ENCODE results near the gene SLAMF7. TPM values are rescaled to one million over a fixed set of nuclear protein-coding genes. Genes with fewer than 3 reads are reported as not detected.
"Not testable (repeated sequence)": the region's sequence is repeated elsewhere in the genome, so short reads cannot be mapped to it uniquely, and the experiment has no call there.

The SLAMF7 gene
- total RNA-seq, 2 experiments from 2014 or later = 152 to 162 TPM

DNA sequence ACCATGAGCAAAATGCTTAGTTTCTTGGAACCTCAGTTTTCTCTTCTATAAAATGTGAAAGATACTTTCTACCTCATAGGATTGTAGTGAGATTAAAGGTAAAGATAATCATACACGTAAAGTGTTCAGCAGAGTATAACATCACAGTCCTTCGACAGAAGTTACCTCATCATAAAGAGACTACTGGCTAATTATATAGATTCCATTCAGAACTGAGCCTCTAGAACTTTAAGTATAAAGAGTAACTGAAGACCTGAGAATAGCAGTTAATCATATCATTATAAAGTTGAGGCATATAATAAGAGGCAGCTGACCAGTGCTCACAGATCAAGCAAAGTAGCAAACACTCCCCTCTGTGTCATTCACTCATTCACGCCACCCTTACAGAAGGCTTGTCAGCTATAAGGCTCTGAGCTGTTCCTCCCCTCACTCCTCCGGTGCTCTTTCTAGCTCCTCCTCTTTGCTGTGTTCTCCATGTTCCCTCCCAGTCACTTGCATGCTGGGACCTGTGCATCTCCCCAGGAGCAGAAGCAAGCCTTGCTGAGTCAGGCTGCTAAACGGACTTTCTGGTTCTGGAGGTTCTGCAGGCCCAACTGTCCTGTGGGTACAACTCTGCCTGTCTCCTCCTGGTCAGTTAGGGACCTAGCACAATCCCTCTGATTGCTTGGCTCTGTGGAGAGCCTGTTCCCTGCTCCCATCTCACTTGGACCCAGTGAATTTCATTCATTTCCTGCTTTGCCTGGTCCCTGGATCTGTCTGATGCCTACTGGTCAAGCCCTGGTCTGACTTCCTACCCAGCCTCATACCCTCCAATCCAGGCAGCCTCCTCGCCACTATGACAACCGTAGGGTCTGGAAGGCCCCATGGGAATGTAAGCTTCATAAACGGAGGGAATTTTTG, 28.6 kb downstream of the SLAMF7 start:
- Mint-ChIP-seq H3K27me3 (no peaks in the 10 kb centered on the region), H3K36me3 (peaks cover 16% of the 10 kb centered on the region), H3K9me3 (peaks cover 11% of the 10 kb centered on the region), H3K4me1 (peaks cover 67% of the 10 kb centered on the region), H3K27ac (peak overlapping the region; percentile 99), H3K4me3 (peak overlapping the region; percentile 78)
- peak; percentile 41 for DNase-seq

DNA sequence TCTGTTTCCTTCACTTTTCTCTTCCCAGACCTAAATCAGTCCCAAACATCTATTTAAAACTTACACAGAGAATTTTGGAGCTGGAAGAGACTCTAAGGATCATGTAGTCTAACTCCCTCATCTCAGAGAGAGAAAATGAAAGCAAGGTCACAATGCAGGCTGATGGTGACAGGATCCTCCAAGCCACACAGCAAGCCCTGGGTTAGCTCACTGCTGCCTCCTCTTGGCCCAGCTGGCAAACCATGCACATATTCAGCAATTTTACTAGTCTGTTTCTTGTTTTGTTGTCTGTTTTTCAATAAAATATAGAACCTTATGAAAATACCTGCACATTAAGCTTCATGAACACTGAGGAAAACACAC, 29.2 kb downstream of the SLAMF7 start:
- H3K4me3 Mint-ChIP-seq = peak overlapping the region; percentile 78
- H3K36me3 Mint-ChIP-seq = peaks cover 16% of the 10 kb centered on the region
- H3K27ac Mint-ChIP-seq = peak overlapping the region; percentile 99
- DNase-seq = peak; percentile 85
- no peaks in the 10 kb centered on the region for H3K27me3 Mint-ChIP-seq
- peaks cover 69% of the 10 kb centered on the region for H3K4me1 Mint-ChIP-seq
- peaks cover 9% of the 10 kb centered on the region for H3K9me3 Mint-ChIP-seq

DNA sequence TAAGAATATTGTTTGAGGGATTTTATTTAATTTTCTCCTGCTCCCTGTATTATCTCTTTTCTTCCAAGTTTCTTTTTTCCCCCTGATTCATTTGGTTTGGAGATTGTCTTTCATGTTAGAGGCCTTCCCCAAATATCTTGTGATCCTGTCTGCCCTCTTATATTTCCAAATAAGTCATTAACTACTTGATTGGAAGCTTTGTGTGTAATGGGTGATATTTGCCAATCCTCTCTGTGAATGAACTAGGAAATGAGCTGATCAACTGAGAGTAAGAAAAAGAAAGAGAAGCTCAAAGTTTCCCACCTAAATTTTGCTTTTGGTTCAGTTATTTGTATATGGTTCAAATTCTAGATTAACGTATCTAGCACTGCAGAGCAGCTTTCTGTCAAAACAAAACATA, 33.3 kb downstream of the SLAMF7 start:
- H3K4me3 Mint-ChIP-seq = no peak overlapping the region
- peaks cover 10% of the 10 kb centered on the region for H3K36me3 Mint-ChIP-seq
- peak overlapping the region; percentile 30 for H3K27ac Mint-ChIP-seq
- H3K4me1 Mint-ChIP-seq = peaks cover 77% of the 10 kb centered on the region
- H3K27me3 Mint-ChIP-seq = no peaks in the 10 kb centered on the region
- no peaks in the 10 kb centered on the region for H3K9me3 Mint-ChIP-seq
- no peak for DNase-seq

DNA sequence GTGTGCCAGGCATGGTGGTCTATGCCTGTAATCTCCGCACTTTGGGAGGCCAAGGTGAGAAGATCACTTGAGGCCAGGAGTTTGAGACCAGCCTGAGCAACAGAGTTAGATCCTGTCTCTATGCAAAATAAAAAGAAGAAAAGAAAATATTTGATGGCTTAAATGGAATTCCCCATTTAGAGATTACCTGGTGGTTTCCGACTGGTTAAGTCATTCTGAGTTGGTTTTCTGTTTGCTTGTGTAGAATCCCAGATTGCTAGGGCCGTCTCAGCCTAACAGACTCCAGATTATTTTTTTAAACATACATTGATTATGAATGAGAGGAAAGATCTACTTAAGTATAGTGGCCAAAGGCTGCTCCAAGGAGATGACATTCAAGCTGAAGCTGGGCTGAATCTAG, 34.0 kb downstream of the SLAMF7 start:
- H3K27me3 Mint-ChIP-seq = no peaks in the 10 kb centered on the region
- no peaks in the 10 kb centered on the region for H3K9me3 Mint-ChIP-seq
- H3K4me1 Mint-ChIP-seq = peaks cover 73% of the 10 kb centered on the region
- no peak for DNase-seq
- H3K4me3 Mint-ChIP-seq = no peak overlapping the region
- H3K36me3 Mint-ChIP-seq = peaks cover 10% of the 10 kb centered on the region
- H3K27ac Mint-ChIP-seq = no peak overlapping the region

DNA sequence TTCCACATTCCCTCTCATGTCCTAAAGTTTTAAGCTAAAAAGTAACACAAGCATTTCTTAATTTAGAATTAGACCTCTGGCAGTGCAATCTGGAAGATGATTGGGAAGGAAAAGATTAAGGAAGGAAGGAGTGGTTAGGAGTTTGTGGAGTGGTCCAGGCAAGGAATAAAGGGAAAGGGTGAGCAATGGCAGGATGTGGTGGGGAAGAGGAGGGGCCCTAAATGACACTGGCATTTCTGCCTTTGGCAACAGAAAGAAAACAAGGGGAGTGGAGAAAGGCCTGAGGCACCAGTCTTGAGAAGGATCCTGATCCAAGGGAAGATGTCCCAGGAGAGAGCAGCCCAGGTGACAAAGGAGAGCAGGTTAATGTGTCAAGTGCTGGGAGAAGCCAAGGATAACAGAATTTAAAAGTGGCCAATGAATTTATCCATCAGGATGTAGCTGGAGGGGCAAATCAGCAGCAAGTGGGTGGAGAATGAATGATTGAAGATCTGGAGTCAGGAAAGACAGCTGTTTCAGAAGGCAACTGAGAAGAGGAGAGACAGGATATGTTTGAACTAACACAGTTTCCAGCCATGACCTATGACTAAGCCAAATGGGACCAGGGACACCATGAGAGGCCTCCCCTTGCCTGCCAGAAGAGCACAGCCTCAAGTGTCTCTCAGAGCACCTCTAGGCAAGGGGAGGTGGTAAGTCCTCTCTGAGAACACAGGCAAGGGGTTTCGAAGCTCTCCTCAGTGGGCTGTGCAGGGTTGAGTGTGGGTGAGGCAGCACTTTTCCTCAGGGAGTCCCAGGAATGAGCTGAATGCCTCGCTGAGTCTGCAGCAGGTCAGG, 36.1 kb downstream of the SLAMF7 start:
- Mint-ChIP-seq H3K4me3 (peak overlapping the region; percentile 26), H3K9me3 (no peaks in the 10 kb centered on the region), H3K27ac (peak overlapping the region; percentile 80), H3K36me3 (peaks cover 10% of the 10 kb centered on the region), H3K4me1 (peaks cover 58% of the 10 kb centered on the region), H3K27me3 (no peaks in the 10 kb centered on the region)
- DNase-seq = no peak

DNA sequence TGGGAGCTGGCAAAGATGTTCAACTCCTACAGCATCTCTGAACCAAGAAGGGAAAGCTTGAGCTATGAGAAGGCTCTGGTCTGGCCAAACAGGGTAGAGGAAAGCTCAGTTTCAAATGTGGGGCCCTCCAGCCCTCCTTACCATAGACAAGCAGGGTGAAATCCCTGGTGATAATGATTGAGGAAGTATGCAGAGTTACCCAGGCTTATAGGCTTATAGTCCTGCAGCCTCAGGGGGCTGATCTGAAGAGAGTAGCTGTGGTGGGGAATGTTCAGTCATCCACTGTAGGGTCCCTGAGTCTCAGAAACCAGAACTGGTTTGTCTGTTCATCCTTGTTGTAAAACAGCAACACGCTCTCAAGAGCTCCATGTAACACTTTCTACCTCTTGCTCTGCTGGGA, 37.1 kb downstream of the SLAMF7 start:
- Mint-ChIP-seq H3K36me3 (peaks cover 10% of the 10 kb centered on the region), H3K9me3 (no peaks in the 10 kb centered on the region), H3K4me1 (peaks cover 49% of the 10 kb centered on the region), H3K27ac (peak overlapping the region; percentile 18), H3K27me3 (no peaks in the 10 kb centered on the region), H3K4me3 (peak overlapping the region; percentile 26)
- no peak for DNase-seq

DNA sequence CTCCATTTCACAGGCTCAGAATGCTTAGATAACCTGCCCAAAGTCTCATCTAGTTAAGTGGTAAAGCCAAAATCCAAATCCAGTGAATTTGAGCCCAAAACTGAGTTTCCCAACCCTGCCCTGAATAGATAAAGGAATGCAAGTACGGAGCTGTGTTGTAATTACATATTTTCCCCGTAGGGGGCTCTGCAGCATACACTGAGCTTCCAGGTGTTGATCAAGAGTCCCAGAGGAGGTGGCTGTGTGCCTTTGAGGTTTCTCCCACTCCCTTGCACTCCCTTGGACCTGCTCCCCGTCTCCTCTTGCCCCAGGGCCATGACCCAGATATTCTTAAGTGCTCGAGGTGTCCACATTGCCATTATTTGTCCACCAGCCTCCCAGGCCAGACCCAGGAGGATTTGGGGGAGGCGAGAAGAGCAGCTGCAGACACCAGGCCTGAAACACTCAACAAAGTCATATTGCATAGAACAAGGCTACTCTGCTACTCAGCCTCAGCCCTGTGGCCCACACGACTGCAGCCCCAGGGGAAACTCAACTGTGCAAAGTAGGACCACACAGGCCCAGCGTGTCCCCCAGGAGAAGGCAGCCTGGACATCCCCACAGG, 38.5 kb downstream of the SLAMF7 start:
- peak; percentile 41 for DNase-seq
- H3K27ac Mint-ChIP-seq = no peak overlapping the region
- H3K4me3 Mint-ChIP-seq = no peak overlapping the region
- H3K27me3 Mint-ChIP-seq = no peaks in the 10 kb centered on the region
- H3K36me3 Mint-ChIP-seq = peaks cover 3% of the 10 kb centered on the region
- H3K9me3 Mint-ChIP-seq = no peaks in the 10 kb centered on the region
- H3K4me1 Mint-ChIP-seq = peaks cover 52% of the 10 kb centered on the region

DNA sequence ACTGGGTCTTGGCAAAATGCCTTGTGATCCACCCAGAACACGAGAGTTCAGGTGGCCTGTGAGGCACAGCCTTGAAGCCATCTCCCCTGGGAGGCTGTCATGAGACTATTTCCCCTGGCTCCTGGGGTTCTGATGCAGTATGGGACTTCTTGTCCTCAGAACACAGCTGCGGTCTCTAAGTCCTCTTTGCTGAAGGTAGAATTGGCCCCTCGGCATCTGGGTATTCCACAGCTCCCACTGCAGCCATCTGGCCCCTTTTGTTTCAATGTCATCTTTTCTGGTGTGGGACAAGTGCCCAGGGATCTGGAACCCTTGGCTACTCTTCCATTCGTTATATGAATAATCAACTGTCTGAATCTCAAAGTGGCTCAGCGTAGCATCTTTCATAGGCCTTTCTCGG, 39.9 kb downstream of the SLAMF7 start:
- Mint-ChIP-seq H3K27me3 (no peaks in the 10 kb centered on the region), H3K4me1 (peaks cover 42% of the 10 kb centered on the region), H3K36me3 (peaks cover 3% of the 10 kb centered on the region), H3K27ac (peak overlapping the region; percentile 13), H3K9me3 (no peaks in the 10 kb centered on the region), H3K4me3 (no peak overlapping the region)
- no peak for DNase-seq

DNA sequence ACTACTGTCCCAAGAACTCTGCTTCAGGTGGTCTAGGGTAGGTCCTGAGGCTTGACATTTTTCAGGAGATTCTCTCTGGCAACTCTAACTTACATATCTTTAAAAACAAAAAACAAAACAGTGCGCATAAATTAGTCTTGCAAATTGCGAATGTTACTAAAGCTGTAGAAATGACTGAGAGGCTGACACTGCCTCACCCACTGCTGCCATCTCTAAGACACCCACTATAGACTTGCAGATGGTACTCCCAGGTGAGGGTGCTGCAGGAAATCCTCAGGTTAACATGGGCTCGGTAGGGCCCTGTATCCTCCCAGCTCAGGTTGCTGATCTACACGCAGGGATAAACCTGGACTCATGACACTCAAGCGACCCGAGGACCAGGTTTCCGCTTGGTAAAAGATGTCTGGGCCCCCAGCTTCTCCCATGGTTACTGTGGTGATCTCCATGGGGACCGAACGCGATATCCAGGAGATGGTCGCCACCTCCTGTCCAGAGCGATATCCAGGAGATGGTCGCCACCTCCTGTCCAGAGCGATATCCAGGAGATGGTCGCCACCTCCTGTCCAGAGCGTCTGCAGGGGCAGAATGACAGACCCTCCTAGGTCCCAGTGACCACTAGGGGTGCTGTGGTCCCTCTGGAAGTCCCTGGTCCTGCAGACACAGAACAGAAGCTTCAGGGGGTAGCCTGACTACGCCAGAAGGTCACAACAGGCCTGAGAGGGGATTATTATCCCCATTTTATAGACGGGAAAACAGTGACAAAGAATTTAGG, 40.8 kb downstream of the SLAMF7 start:
- Mint-ChIP-seq H3K27ac (no peak overlapping the region), H3K4me1 (peaks cover 35% of the 10 kb centered on the region), H3K4me3 (no peak overlapping the region), H3K36me3 (peaks cover under 1% of the 10 kb centered on the region), H3K9me3 (no peaks in the 10 kb centered on the region), H3K27me3 (no peaks in the 10 kb centered on the region)
- peak; percentile 59 for DNase-seq

DNA sequence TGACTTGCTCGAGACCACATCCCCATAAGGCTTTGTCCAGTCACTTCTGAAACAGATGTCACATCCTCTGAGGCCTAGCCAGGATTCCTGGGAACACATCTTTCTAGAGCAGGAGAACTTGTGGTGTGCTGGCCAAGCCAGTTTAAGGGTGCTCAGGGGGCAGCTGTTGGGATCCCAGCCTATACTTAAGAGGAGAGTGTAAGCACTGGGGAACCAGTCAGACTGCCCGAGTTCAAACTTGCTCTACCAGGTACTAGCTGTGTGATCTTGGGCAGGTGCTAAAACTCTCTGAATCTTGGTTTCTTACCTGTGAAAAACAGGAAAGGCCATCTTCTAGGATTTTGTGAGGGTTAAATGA, 41.3 kb downstream of the SLAMF7 start:
- Mint-ChIP-seq H3K27ac (no peak overlapping the region), H3K4me3 (no peak overlapping the region), H3K27me3 (no peaks in the 10 kb centered on the region), H3K9me3 (no peaks in the 10 kb centered on the region), H3K4me1 (peaks cover 30% of the 10 kb centered on the region), H3K36me3 (no peaks in the 10 kb centered on the region)
- DNase-seq = no peak

DNA sequence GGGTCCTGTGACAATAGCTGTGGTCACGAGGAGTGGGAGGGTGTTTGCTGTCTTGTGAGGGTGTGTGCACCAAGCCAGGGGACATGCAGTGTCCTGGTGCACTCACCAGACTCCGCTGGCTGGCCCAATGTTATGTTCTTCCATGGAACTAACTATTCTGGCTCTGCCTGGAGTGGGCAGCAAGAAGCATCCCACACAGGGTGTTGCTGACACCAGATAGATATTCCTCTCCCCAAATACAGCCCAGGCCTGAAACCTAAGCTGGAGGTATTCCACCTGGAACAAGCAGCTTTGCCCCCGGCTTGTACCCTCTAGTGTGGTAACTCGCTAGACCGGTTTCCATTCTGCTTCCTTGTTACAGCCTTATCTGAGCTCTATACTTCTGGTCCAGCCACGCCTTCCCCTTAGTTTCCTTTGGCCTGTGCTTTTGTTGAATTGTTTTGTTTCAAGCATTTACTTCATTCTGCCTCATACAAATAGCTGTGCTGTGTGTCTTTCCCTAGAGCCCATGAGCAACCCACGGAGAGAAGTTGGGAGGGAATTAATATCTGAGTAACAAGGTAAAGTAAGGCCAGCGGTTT, 42.2 kb downstream of the SLAMF7 start:
- H3K9me3 Mint-ChIP-seq = no peaks in the 10 kb centered on the region
- peaks cover 21% of the 10 kb centered on the region for H3K4me1 Mint-ChIP-seq
- H3K27me3 Mint-ChIP-seq = no peaks in the 10 kb centered on the region
- H3K27ac Mint-ChIP-seq = no peak overlapping the region
- DNase-seq = no peak
- no peak overlapping the region for H3K4me3 Mint-ChIP-seq
- no peaks in the 10 kb centered on the region for H3K36me3 Mint-ChIP-seq

DNA sequence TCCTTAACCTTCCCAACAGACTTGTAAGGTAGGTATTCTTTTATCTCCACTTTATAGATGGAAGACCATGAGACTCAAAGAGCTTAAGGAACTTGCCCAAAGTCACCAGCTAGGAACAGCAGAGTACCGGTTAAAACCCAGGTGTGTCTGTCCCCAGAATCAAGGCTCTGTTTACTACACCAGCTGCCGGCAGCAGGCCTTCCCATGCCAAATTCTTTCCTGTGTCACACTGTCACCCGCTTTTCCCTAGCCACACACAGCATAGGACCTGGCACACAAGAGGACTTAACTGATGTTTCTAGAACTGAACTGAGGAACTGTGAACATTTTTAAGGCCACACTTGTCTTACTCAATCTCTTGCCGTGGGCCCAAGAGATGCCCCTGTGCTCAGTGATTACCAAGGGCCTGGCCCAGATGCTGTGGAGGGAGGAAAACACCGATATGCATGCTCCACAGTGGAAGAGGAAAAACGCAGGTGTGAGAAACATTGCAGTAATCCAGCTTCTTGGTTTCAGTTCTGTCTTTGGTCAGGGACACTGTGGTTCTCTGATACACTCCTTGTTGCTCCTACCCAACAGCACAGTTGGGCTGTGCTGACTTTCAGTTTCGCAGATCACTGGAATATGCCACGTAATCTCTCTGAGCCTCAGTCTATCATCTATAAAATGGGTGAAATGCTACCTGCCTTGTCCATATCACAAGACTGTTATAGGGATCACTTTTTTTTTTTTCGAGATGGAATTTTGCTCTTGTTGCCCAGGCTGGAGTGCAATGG, 43.1 kb downstream of the SLAMF7 start:
- DNase-seq = no peak
- Mint-ChIP-seq H3K4me1 (peaks cover 16% of the 10 kb centered on the region), H3K9me3 (no peaks in the 10 kb centered on the region), H3K4me3 (no peak overlapping the region), H3K27me3 (no peaks in the 10 kb centered on the region), H3K27ac (peak overlapping the region; percentile 16), H3K36me3 (no peaks in the 10 kb centered on the region)

DNA sequence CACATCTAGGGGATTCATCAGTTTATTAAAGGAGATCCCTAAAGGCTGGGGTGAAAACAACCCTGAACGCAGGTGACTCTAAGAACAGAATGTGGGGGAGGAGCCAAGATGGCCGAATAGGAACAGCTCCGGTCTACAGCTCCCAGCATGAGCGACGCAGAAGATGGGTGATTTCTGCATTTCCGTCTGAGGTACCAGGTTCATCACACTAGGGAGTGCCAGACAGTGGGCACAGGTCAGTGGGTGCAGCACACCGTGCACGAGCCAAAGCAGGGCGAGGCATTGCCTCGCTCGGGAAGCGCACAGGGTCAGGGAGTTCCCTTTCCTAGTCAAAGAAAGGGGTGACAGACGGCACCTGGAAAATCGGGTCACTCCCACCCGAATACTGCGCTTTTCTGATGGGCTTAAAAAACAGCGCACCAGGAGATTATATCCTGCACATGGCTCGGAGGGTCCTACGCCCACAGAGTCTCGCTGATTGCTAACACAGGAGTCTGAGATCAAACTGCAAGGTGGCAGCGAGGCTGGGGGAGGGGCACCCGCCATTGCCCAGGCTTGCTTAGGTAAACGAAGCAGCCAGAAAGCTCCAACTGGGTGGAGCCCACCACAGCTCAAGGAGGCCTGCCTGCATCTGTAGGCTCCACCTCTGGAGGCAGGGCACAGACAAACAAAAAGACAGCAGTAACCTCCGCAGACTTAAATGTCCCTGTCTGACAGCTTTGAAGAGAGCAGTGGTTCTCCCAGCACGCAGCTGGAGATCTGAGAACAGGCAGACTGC, 44.1 kb downstream of the SLAMF7 start:
- H3K27ac Mint-ChIP-seq, H3K9me3 Mint-ChIP-seq, DNase-seq, H3K36me3 Mint-ChIP-seq, H3K4me3 Mint-ChIP-seq, H3K27me3 Mint-ChIP-seq: not testable (repeated sequence)
- H3K4me1 Mint-ChIP-seq = peaks cover 10% of the 10 kb centered on the region

Measured in activated naive CD8-positive, alpha-beta T cell treated with anti-CD3 and anti-CD28 coated beads for 36 hours (primary cell).